Endothelial cell of umbilical vein (primary cell): ENCODE results near the gene SPDEF.

Source experiments
- CTCF ChIP-seq, 2 donors: IDR thresholded peaks; 1 replicate in 1 of 2; 2 replicates in 1 of 2; pipeline ENCODE4 v1.5.1; 2011; ENCODE audit warnings: low read length in 2 of 2, mild to moderate bottlenecking in 2 of 2, moderate library complexity in 2 of 2, control low read depth in 1 of 2, inconsistent platforms in 1 of 2, low read depth in 1 of 2; ENCODE audit not compliant: insufficient read depth in 1 of 2; ENCODE audit errors: extremely low read depth in 1 of 2
- EZH2 ChIP-seq: IDR thresholded peaks from 2 replicates; pipeline ENCODE4 v1.6.1; 2012; ENCODE audit warnings: borderline replicate concordance, low read depth, mild to moderate bottlenecking, moderate library complexity, low read length, inconsistent platforms; ENCODE audit not compliant: severe bottlenecking
- POLR2A ChIP-seq: IDR thresholded peaks from 2 replicates; pipeline ENCODE4 v1.6.1; 2012; ENCODE audit warnings: low read depth, mild to moderate bottlenecking, control low read depth, low read length
- POLR2AphosphoS5 ChIP-seq: IDR thresholded peaks from 2 replicates; pipeline ENCODE4 v1.6.1; 2012; ENCODE audit warnings: low read depth, mild to moderate bottlenecking, control low read depth, low read length, moderate library complexity; ENCODE audit not compliant: insufficient read depth

GRCh38 chr6:34560366-34561226 lies 4.5 kb upstream of the SPDEF start:
- peak in 1 of 2 donors; percentile 5 for TF ChIP-seq CTCF (IDR thresholded peaks at IDR 0.05; ENCODE audit: extremely low read depth in 1 of 2, insufficient read depth in 1 of 2, low read depth in 1 of 2, low read length in 2 of 2)
- TF ChIP-seq POLR2AphosphoS5: no peak
- no peak for TF ChIP-seq POLR2A
- TF ChIP-seq EZH2: no peak
